ENCODE measurements around the gene DIDO1.

Gene DIDO1

DNA sequence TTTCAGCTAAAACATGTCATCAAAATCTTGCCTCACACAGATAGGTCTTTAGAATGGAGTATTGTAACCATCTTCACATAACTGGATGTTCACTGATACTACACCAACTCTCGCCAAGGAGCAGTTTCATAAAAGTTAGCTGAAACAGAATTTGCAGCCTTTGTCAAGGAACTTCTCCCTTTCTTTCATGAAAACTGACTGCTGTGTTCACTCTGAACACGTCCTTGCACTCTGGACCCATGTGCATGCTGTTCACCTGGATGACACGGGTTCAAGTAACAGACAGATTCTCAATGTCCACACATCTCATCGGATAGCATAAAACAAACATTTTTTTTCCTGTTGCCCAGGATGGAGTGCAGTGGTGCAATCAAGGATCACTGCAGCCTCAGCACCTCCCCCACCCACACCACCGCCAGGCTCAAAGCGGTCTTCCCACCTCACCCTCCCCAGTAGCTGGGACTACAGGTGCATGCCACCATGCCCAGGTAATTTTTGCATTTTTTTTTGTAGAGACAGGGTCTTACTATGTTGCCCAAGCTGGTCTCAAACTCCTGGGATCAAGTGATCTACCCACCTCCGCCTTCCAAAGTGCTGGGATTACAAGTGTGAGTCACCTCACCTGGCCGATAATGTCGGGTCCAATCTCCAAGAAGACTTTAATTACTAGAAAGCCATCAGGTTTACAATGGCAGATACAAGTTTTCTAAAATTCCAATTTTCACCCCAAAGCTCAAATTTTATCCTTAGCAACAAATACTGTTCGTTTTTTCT lies 9.4 kb downstream of the DIDO1 start:
- no CpG with 5 or more reads among the region's 10 CpGs for WGBS (ENCODE audit: insufficient coverage, insufficient read length)
- no peak for DNase-seq (ENCODE audit: low read depth, low spot score)
- H3K4me1 ChIP-seq (ENCODE audit: control insufficient read depth, insufficient read depth, low read length) = peaks cover 14% of the 10 kb centered on the region
- no peak overlapping the region for H3K27ac ChIP-seq (ENCODE audit: low read length)
- 0 out of 2 replicates have a peak, but pooled peaks cover 2% of the 10 kb centered on the region for H3K36me3 ChIP-seq (ENCODE audit: control insufficient read depth, insufficient read depth, low read length)
- no peak overlapping the region for H3K4me3 ChIP-seq (ENCODE audit: low read length)
- no peaks in the 10 kb centered on the region for H3K27me3 ChIP-seq (ENCODE audit: control insufficient read depth, insufficient read depth, low read length)
- H3K9me3 ChIP-seq (ENCODE audit: control insufficient read depth, insufficient read depth, low read length) = no peaks in the 10 kb centered on the region

DNA sequence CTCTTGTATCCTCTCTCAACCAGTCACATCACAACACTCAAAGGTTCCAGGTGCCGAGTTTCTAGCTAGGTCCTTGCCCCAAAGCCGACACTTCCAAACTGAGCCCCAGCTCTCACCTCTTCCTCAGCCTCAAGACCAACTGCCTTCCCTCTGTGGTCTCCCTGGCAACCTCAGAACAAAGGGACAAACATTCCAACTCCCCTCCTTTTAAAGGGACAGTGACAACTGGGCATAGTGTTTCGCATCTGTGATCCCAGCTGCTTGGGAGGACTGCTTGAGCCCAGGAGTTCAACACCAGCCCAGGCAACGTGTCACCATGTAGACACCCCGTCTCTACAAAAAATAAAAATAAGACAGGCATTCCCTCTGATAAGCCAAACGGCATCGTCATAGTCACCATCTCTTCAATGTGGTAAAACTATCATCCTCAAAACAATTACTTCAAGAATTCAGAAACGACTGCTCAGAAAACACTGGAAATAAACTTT lies 11.3 kb downstream of the DIDO1 start:
- Histone ChIP-seq H3K27me3 (ENCODE audit: control insufficient read depth, insufficient read depth, low read length) (no peaks in the 10 kb centered on the region), H3K4me3 (ENCODE audit: low read length) (no peak overlapping the region), H3K4me1 (ENCODE audit: control insufficient read depth, insufficient read depth, low read length) (peaks cover 12% of the 10 kb centered on the region), H3K9me3 (ENCODE audit: control insufficient read depth, insufficient read depth, low read length) (no peaks in the 10 kb centered on the region), H3K27ac (ENCODE audit: low read length) (no peak overlapping the region), H3K36me3 (ENCODE audit: control insufficient read depth, insufficient read depth, low read length) (peaks cover 18% of the 10 kb centered on the region)
- DNase-seq (ENCODE audit: low read depth, low spot score) = no peak
- no CpG with 5 or more reads among the region's 8 CpGs for WGBS (ENCODE audit: insufficient coverage, insufficient read length)

GRCh38 chr20:62914436-62914835 lies 11.9 kb downstream of the DIDO1 start:
- Histone ChIP-seq H3K36me3 (ENCODE audit: control insufficient read depth, insufficient read depth, low read length) (peaks cover 18% of the 10 kb centered on the region), H3K4me3 (ENCODE audit: low read length) (no peak overlapping the region), H3K27me3 (ENCODE audit: control insufficient read depth, insufficient read depth, low read length) (no peaks in the 10 kb centered on the region), H3K27ac (ENCODE audit: low read length) (no peak overlapping the region), H3K4me1 (ENCODE audit: control insufficient read depth, insufficient read depth, low read length) (peaks cover 11% of the 10 kb centered on the region), H3K9me3 (ENCODE audit: control insufficient read depth, insufficient read depth, low read length) (no peaks in the 10 kb centered on the region)
- WGBS (ENCODE audit: insufficient coverage, insufficient read length) = no CpG with 5 or more reads among the region's 9 CpGs
- DNase-seq (ENCODE audit: low read depth, low spot score) = no peak

DNA sequence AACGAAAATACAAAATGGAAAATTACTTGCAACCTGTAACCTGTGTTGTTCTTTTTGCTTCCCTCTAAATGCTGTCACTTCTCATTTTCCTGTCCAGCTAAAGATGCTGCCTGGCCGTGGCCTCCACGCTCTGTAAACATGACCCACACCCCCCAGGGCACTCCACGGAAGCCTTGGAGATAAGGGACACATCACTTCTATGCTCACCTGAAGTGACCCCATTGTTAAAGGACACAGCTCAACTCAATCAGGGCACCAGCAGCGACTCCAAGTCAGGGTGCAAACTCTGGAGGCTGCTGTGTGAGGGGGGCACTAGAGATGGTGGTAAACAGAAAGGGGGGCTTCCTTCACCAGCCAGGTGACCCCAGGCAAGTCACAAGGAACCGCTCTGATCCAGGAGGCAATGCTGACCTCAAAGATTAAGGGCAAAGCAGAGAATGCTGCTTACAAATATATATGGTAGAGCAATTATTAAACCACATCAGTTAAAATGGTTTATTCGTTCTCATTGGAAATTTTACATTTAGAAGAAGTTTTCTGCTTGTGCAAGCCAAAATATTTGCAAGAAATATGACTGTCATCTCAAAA lies 13.2 kb downstream of the DIDO1 start:
- H3K9me3 ChIP-seq (ENCODE audit: control insufficient read depth, insufficient read depth, low read length) = no peaks in the 10 kb centered on the region
- no peak for DNase-seq (ENCODE audit: low read depth, low spot score)
- no peak overlapping the region for H3K4me3 ChIP-seq (ENCODE audit: low read length)
- H3K27me3 ChIP-seq (ENCODE audit: control insufficient read depth, insufficient read depth, low read length) = no peaks in the 10 kb centered on the region
- WGBS (ENCODE audit: insufficient coverage, insufficient read length) = no CpG with 5 or more reads among the region's 7 CpGs
- no peak overlapping the region for H3K27ac ChIP-seq (ENCODE audit: low read length)
- peaks cover 9% of the 10 kb centered on the region for H3K4me1 ChIP-seq (ENCODE audit: control insufficient read depth, insufficient read depth, low read length)
- H3K36me3 ChIP-seq (ENCODE audit: control insufficient read depth, insufficient read depth, low read length) = peaks cover 28% of the 10 kb centered on the region

GRCh38 chr20:62911701-62912280 lies 14.5 kb downstream of the DIDO1 start:
- peaks cover 35% of the 10 kb centered on the region for H3K36me3 ChIP-seq (ENCODE audit: control insufficient read depth, insufficient read depth, low read length)
- H3K9me3 ChIP-seq (ENCODE audit: control insufficient read depth, insufficient read depth, low read length) = no peaks in the 10 kb centered on the region
- no peak for DNase-seq (ENCODE audit: low read depth, low spot score)
- H3K27ac ChIP-seq (ENCODE audit: low read length) = no peak overlapping the region
- H3K4me3 ChIP-seq (ENCODE audit: low read length) = no peak overlapping the region
- no peaks in the 10 kb centered on the region for H3K27me3 ChIP-seq (ENCODE audit: control insufficient read depth, insufficient read depth, low read length)
- no CpG with 5 or more reads among the region's 10 CpGs for WGBS (ENCODE audit: insufficient coverage, insufficient read length)
- H3K4me1 ChIP-seq (ENCODE audit: control insufficient read depth, insufficient read depth, low read length) = peaks cover 4% of the 10 kb centered on the region

DNA sequence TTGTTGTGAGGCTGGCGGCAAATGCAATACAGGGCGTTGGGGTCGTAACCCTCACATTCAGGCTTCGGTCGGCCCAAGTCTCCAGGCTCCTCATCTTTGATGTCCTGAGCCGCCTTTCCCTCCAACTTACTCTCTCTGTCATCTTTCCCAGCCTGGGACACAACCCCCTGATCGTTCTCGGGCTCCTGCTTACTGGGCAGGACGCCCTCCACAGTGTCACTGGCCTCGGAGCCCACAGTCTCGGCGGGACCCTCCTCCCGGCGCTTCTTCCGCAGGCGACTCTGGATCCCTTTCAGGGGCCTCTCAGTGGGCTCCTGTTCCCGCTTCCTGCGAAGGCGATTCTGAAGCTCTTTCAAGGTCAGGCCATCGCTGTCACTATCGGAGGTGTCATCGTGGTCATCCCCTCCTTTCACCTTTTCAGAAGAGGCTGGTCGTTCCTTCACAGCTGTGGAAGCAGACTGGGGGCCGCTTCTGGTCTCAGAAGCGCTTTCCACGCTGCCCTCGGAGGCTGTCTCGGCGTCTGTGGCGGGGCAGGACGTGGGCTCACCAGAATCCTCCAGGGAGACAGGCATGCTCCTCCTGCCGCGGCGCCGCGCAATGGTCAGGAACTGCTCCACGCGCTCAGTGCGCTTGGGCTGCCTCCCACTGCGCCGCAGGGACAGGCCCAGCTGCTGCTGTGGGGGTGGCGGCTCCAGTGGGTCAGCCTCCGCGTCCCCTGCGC lies 15.4 kb downstream of the DIDO1 start:
- H3K27me3 ChIP-seq (ENCODE audit: control insufficient read depth, insufficient read depth, low read length) = no peaks in the 10 kb centered on the region
- no peak overlapping the region for H3K27ac ChIP-seq (ENCODE audit: low read length)
- H3K36me3 ChIP-seq (ENCODE audit: control insufficient read depth, insufficient read depth, low read length) = peaks cover 44% of the 10 kb centered on the region
- peaks cover 2% of the 10 kb centered on the region; the same call in 1 of the 2 replicates for H3K4me1 ChIP-seq (ENCODE audit: control insufficient read depth, insufficient read depth, low read length)
- WGBS (ENCODE audit: insufficient coverage, insufficient read length) = no CpG with 5 or more reads among the region's 45 CpGs
- no peak overlapping the region for H3K4me3 ChIP-seq (ENCODE audit: low read length)
- no peaks in the 10 kb centered on the region for H3K9me3 ChIP-seq (ENCODE audit: control insufficient read depth, insufficient read depth, low read length)
- no peak for DNase-seq (ENCODE audit: low read depth, low spot score)

DNA sequence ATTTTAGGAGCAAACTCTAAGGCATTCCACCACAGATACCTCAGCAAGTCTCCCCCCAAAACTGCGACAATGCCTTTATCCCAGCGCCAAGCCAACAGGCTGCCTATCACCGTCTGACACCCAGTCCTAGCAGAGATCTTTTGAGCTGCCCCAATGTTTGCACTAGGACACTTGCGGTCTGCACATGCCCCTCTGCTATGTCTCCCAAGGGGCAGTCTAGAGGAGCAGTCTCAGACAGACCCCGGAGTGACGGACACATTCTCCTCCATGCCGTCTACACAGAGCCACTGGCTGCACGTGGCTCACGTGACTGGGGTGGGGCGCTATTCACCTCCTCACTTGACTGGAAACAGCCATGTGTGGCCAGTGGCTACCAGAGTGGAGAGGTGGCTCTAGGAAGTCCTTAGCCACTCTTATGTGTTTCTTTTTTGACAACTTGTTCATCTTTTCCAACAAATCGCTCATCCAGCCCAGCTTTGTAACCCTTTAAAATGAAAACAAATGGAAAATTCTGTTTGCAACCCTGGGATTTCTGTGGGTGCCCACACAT lies 16.0 kb downstream of the DIDO1 start:
- DNase-seq (ENCODE audit: low read depth, low spot score) = no peak

DNA sequence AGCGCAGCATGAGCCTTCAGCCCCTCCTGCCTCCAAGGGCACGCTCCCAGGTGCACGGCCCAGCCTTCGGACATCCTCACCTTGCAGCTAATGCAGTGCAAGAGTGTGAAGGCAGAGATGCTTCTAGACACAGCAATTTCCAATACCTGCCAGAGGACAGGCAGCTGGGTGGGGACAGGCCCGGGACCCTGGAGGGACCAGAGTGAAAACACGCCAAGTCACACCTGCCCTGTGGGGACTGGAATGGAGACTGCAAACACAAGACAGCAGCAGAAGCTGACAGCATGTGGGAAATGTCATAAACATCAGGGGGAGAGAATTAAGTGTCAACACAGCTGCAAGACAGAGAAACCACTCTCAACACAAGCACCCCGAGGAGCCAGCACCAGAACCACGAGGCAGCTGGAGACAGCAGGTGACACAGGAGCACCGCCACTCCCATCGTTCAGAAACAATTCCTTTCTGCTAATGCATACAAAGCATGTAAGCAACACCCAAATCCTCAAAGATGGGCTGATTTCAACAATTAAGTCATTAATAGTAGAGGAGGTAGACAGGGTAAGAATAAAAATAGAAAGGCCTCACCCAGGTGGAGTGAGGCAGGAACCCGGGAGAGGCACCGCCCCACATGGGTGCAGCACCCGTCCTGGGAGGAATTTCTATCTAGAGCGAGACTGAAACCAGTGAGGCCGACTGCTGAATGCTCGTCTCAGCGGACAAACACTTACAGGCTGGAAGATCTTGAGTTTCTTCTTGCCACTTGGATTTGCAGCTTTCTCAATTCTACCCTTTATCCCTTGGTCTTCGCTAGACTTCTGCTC lies 17.1 kb downstream of the DIDO1 start:
- WGBS (ENCODE audit: insufficient coverage, insufficient read length) = no CpG with 5 or more reads among the region's 18 CpGs
- Histone ChIP-seq H3K9me3 (ENCODE audit: control insufficient read depth, insufficient read depth, low read length) (no peaks in the 10 kb centered on the region), H3K27ac (ENCODE audit: low read length) (no peak overlapping the region), H3K4me3 (ENCODE audit: low read length) (no peak overlapping the region), H3K36me3 (ENCODE audit: control insufficient read depth, insufficient read depth, low read length) (peaks cover 50% of the 10 kb centered on the region), H3K27me3 (ENCODE audit: control insufficient read depth, insufficient read depth, low read length) (no peaks in the 10 kb centered on the region), H3K4me1 (ENCODE audit: control insufficient read depth, insufficient read depth, low read length) (no peaks in the 10 kb centered on the region; the same call in 1 of the 2 replicates)
- DNase-seq (ENCODE audit: low read depth, low spot score) = no peak

More for the DNA sequence above, 16.0 kb downstream of the DIDO1 start:
- Histone ChIP-seq H3K9me3 (ENCODE audit: control insufficient read depth, insufficient read depth, low read length) (no peaks in the 10 kb centered on the region), H3K27ac (ENCODE audit: low read length) (no peak overlapping the region), H3K27me3 (ENCODE audit: control insufficient read depth, insufficient read depth, low read length) (no peaks in the 10 kb centered on the region), H3K4me1 (ENCODE audit: control insufficient read depth, insufficient read depth, low read length) (peaks cover 2% of the 10 kb centered on the region; the same call in 1 of the 2 replicates), H3K36me3 (ENCODE audit: control insufficient read depth, insufficient read depth, low read length) (peaks cover 50% of the 10 kb centered on the region), H3K4me3 (ENCODE audit: low read length) (no peak overlapping the region)
- no CpG with 5 or more reads among the region's 11 CpGs for WGBS (ENCODE audit: insufficient coverage, insufficient read length)

GRCh38 chr20:62907384-62908317 lies 18.7 kb downstream of the DIDO1 start:
- DNase-seq (ENCODE audit: low read depth, low spot score) = no peak
- H3K27me3 ChIP-seq (ENCODE audit: control insufficient read depth, insufficient read depth, low read length) = no peaks in the 10 kb centered on the region
- H3K27ac ChIP-seq (ENCODE audit: low read length) = no peak overlapping the region
- H3K9me3 ChIP-seq (ENCODE audit: control insufficient read depth, insufficient read depth, low read length) = no peaks in the 10 kb centered on the region
- peaks cover 57% of the 10 kb centered on the region for H3K36me3 ChIP-seq (ENCODE audit: control insufficient read depth, insufficient read depth, low read length)
- WGBS (ENCODE audit: insufficient coverage, insufficient read length) = no CpG with 5 or more reads among the region's 16 CpGs
- no peaks in the 10 kb centered on the region; the same call in 1 of the 2 replicates for H3K4me1 ChIP-seq (ENCODE audit: control insufficient read depth, insufficient read depth, low read length)
- no peak overlapping the region for H3K4me3 ChIP-seq (ENCODE audit: low read length)
